B cell (primary cell): ENCODE data around the gene TXLNA. TPM values are rescaled to one million over a fixed set of nuclear protein-coding genes. Genes with fewer than 3 reads are reported as not detected.

ENCODE experiments used
- ATAC-seq: fragments of 200-7000 bp; cut with Tn5 transposase; one replicate; pipeline ENCODE4 v1.10.0; 2021; ENCODE audit warnings: low read depth, mild to moderate bottlenecking, moderate number of reproducible peaks, moderate library complexity
- CTCF ChIA-PET: fragments of 350-600 bp; sonication (Branson Sonifier 250); formaldehyde crosslinking; loops from one replicate; lab custom pipeline; 2021; ENCODE audit warnings: antibody characterized with exemption, inconsistent platforms; lab: Charles Lee
- POLR2A ChIA-PET: fragments of 350-600 bp; sonication (Branson Sonifier 250); formaldehyde crosslinking; loops from one replicate; lab custom pipeline; 2021; ENCODE audit warnings: antibody characterized with exemption; lab: Charles Lee
- DNase-seq: peaks from one replicate; pipeline ENCODE4 v3.0.0; 2013
- H2AFZ ChIP-seq: 2 replicates; pipeline ENCODE4 v1.6.1; 2012; ENCODE audit warnings: mild to moderate bottlenecking, low read depth, low read length; ENCODE audit not compliant: insufficient read depth, poor library complexity, severe bottlenecking
- H3K27ac ChIP-seq, 2 donors: 1 replicate in 1 of 2; 2 replicates in 1 of 2; pipeline ENCODE4 v1.5.1; 2012 to 2013; ENCODE audit warnings: low read length in 2 of 2, mild to moderate bottlenecking in 2 of 2, moderate library complexity in 1 of 2
- H3K27me3 ChIP-seq, 4 experiments: fragments of 200-600 bp in 1 of 4; sonication (generic) in 1 of 4; replicated peaks in 1 of 4; 1 replicate in 2 of 4; 2 replicates in 2 of 4; pipeline versions ENCODE4 v1.6.1 to v1.7.0; 2013 to 2016; ENCODE audit warnings: low read length in 3 of 4, mild to moderate bottlenecking in 2 of 4, mixed read lengths in 1 of 4, moderate library complexity in 1 of 4; ENCODE audit not compliant: insufficient read depth in 4 of 4, control insufficient read depth in 3 of 4; ENCODE audit errors: control extremely low read depth in 1 of 4
- H3K36me3 ChIP-seq, 2 experiments: replicated peaks in 1 of 2; 1 replicate in 1 of 2; 2 replicates in 1 of 2; pipeline versions ENCODE4 v1.6.1 to v1.7.1; 2013; ENCODE audit warnings: low read length in 1 of 2; ENCODE audit not compliant: insufficient read depth in 2 of 2, control insufficient read depth in 1 of 2; ENCODE audit errors: control extremely low read depth in 1 of 2, extremely low read depth in 1 of 2
- H3K4me1 ChIP-seq, 2 donors: fragments of 200-600 bp in 1 of 2; sonication (generic) in 1 of 2; 1 replicate in 1 of 2; 2 replicates in 1 of 2; pipeline versions ENCODE4 v1.5.1 to v1.6.1; 2013 to 2017; ENCODE audit warnings: low read length in 2 of 2; ENCODE audit not compliant: control insufficient read depth in 2 of 2, insufficient read depth in 2 of 2
- H3K4me2 ChIP-seq: replicated peaks from 2 replicates; pipeline ENCODE3; 2012; ENCODE audit warnings: mild to moderate bottlenecking, low read depth, low read length; ENCODE audit not compliant: poor library complexity, severe bottlenecking
- H3K4me3 ChIP-seq, 5 experiments: fragments of 200-600 bp in 1 of 5; sonication (generic) in 1 of 5; 1 replicate in 3 of 5; 2 replicates in 2 of 5; pipeline versions ENCODE4 v1.5.1 to v1.7.0; 2011 to 2016; ENCODE audit warnings: low read length in 4 of 5, mild to moderate bottlenecking in 4 of 5, low read depth in 2 of 5, control low read depth in 1 of 5, moderate library complexity in 1 of 5; ENCODE audit not compliant: insufficient read depth in 1 of 5; ENCODE audit errors: control extremely low read depth in 1 of 5, extremely low read depth in 1 of 5
- H3K79me2 ChIP-seq: fragments of 200-600 bp; sonication (generic); one replicate; pipeline ENCODE4 v1.6.0; 2016; ENCODE audit warnings: low read length; ENCODE audit not compliant: control insufficient read depth, insufficient read depth
- H3K9ac ChIP-seq: fragments of 200-600 bp; sonication (generic); 2 replicates; pipeline ENCODE4 v1.6.1; 2017; ENCODE audit warnings: mild to moderate bottlenecking, low read length, moderate library complexity
- H3K9me3 ChIP-seq, 3 donors: one replicate each; pipeline versions ENCODE4 v1.6.1 to v1.7.1; 2013; ENCODE audit warnings: low read length in 2 of 3; ENCODE audit not compliant: control insufficient read depth in 2 of 3, insufficient read depth in 1 of 3; ENCODE audit errors: control extremely low read depth in 1 of 3
- H4K20me1 ChIP-seq: 2 replicates; pipeline ENCODE4 v1.6.0; 2012; ENCODE audit warnings: mild to moderate bottlenecking, low read length; ENCODE audit not compliant: insufficient read depth, control insufficient read depth, poor library complexity, severe bottlenecking
- H3K27ac Mint-ChIP-seq: one replicate; pipeline ENCODE4 v1.8.0; 2021; ENCODE audit warnings: mixed read lengths
- H3K27me3 Mint-ChIP-seq: one replicate; pipeline ENCODE4 v1.8.0; 2021; ENCODE audit warnings: mixed read lengths
- H3K4me1 Mint-ChIP-seq: one replicate; pipeline ENCODE4 v1.8.0; 2021; ENCODE audit warnings: mixed read lengths
- H3K4me3 Mint-ChIP-seq: one replicate; pipeline ENCODE4 v1.8.0; 2021; ENCODE audit warnings: mixed read lengths
- H3K9me3 Mint-ChIP-seq: one replicate; pipeline ENCODE4 v1.8.0; 2022; ENCODE audit warnings: mixed read lengths; ENCODE audit not compliant: insufficient read depth
- EZH2 ChIP-seq: IDR thresholded peaks from 2 replicates; pipeline ENCODE4 v1.6.1; 2012; ENCODE audit warnings: borderline replicate concordance, low read depth, mild to moderate bottlenecking, moderate library complexity, low read length; ENCODE audit not compliant: insufficient read depth, poor library complexity, severe bottlenecking
- WGBS: methylation state at CpG from one replicate; pipeline ENCODE4 v1.1.5; 2013; ENCODE audit warnings: missing lambda C conversion rate; ENCODE audit not compliant: insufficient coverage; 5-methylcytosine and 5-hydroxymethylcytosine counted together
- intact Hi-C: fragments of 100-400 bp; cut with micrococcal nuclease; formaldehyde crosslinking; loops from one replicate; pipeline ENCODE4 v1.10.0; 2022
- polyA plus RNA-seq: library from polyadenylated mRNA; depleted of rRNA; stranded (reverse); fragments of >200 nt; gene quantifications from 2 replicates; pipeline ENCODE4 v1.2.3, GENCODE V29; 2012
- total RNA-seq, 2 donors: library from RNA; stranded (reverse); fragments of 120-200 nt in 1 of 2; gene quantifications; 1 replicate in 1 of 2; 2 replicates in 1 of 2; pipeline versions ENCODE4 v1.2.3 to v1.2.4, GENCODE V29; 2013 to 2022
- TF ChIP-seq, protein P1 (sequence below): fragments of 200-600 bp; IDR thresholded peaks from one replicate; pipeline ENCODE4 v1.8.0; 2022; ENCODE audit warnings: antibody characterized with exemption, mild to moderate bottlenecking

TXLNA gene
- total and polyA plus RNA-seq, 2 donors (not counting 1 experiment from before 2014, with no cell fraction given) = 23.0 to 38.3 TPM

DNA sequence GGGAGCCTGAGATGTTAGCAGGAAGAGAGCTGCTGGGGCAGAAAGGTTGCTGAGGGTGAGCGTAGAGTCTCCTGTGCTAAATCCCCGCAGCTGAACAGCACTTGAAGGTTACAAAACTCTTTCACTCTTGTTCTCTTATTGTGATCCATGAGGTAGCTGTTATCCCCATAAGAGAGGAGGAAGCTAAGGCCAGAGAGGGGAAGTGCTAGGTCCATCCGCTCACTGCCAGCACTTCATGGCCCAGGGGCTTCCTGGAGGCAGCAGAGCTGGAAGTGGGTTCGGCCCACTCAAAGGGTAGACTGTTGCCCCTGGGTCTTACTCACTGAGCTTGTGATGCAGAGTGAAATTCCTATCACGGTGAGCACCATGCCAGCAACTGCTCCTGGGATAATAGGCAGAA is 37.1 kb downstream of the TXLNA start:
- no peak for DNase-seq
- CTCF ChIA-PET = interaction anchor here (0.6 to 3.6 kb wide), 36 partner anchors 10 to 303 kb away, joined by 3 to 49 read pairs (median 7); partner anchors contain the start of genes BSDC1, CCDC28B, FAM167B and HDAC1

DNA sequence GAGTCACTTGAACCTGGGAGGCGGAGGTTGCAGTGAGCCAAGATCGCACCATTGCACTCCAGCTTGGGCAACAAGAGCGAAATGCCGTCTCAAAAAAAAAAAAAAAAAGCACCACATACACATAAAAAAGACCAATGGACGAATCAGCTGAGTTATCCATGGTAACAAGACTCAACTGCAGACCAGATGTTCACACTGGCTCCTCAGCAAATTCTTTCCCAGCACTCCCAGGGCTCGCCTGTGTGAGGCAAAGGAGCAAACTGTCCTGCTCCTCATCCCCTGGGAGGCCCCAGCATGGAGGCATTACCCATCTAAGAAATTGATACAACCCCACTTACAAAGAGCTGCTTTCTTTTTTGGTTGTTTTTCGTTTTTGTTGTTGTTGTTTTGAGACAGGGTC is 39.5 kb downstream of the TXLNA start:
- WGBS = 100% methylated on average over 2 of the region's 7 CpGs
- Mint-ChIP-seq H3K4me3 (no peak overlapping the region), H3K27me3 (no peaks in the 10 kb centered on the region), H3K27ac (no peak overlapping the region), H3K4me1 (peaks cover 43% of the 10 kb centered on the region), H3K9me3 (no peaks in the 10 kb centered on the region)
- H3K36me3 ChIP-seq = peaks cover 3 to 36% of the 10 kb centered on the region in 2 experiments
- peaks cover 6% of the 10 kb centered on the region for H4K20me1 ChIP-seq
- DNase-seq (no peak), ATAC-seq (no peak)
- peaks cover 53% of the 10 kb centered on the region for H3K79me2 ChIP-seq
- no peak overlapping the region for H3K9ac ChIP-seq
- intact Hi-C loops = no loop called here
- TF ChIP-seq EZH2 = no peak
- TF ChIP-seq, protein P1, sequence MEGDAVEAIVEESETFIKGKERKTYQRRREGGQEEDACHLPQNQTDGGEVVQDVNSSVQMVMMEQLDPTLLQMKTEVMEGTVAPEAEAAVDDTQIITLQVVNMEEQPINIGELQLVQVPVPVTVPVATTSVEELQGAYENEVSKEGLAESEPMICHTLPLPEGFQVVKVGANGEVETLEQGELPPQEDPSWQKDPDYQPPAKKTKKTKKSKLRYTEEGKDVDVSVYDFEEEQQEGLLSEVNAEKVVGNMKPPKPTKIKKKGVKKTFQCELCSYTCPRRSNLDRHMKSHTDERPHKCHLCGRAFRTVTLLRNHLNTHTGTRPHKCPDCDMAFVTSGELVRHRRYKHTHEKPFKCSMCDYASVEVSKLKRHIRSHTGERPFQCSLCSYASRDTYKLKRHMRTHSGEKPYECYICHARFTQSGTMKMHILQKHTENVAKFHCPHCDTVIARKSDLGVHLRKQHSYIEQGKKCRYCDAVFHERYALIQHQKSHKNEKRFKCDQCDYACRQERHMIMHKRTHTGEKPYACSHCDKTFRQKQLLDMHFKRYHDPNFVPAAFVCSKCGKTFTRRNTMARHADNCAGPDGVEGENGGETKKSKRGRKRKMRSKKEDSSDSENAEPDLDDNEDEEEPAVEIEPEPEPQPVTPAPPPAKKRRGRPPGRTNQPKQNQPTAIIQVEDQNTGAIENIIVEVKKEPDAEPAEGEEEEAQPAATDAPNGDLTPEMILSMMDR = no peak
- H3K4me3 ChIP-seq = no peak overlapping the region
- no peaks in the 10 kb centered on the region for H3K27me3 ChIP-seq
- no peak overlapping the region for H3K27ac ChIP-seq
- POLR2A ChIA-PET = interaction anchor here (1.4 kb wide), 1 partner anchor 18 kb away, joined by 3 read pairs; the partner anchor contains the start of gene CCDC28B
- H3K4me2 ChIP-seq = no peak overlapping the region
- H3K9me3 ChIP-seq = no peaks in the 10 kb centered on the region
- H3K4me1 ChIP-seq = peaks cover 28 to 37% of the 10 kb centered on the region in 2 donors
- H2AFZ ChIP-seq = no peak overlapping the region
- CTCF ChIA-PET = interaction anchor here (1.0 to 2.0 kb wide), 2 partner anchors 24 to 103 kb away, joined by 3 to 5 read pairs; no protein-coding TSS in a partner anchor

More for the DNA sequence above, 37.1 kb downstream of the TXLNA start:
- Histone ChIP-seq H3K36me3 (peaks cover 3 to 30% of the 10 kb centered on the region in 2 experiments), H3K4me3 (no peak overlapping the region), H4K20me1 (no peaks in the 10 kb centered on the region), H3K27me3 (no peaks in the 10 kb centered on the region), H2AFZ (no peak overlapping the region), H3K9ac (no peak overlapping the region), H3K4me1 (peaks cover 13 to 20% of the 10 kb centered on the region in 2 donors), H3K27ac (no peak overlapping the region), H3K9me3 (no peaks in the 10 kb centered on the region), H3K79me2 (peaks cover 28% of the 10 kb centered on the region), H3K4me2 (no peak overlapping the region)
- POLR2A ChIA-PET = interaction anchor here (0.6 kb wide), 1 partner anchor 21 kb away, joined by 5 read pairs; no protein-coding TSS in a partner anchor
- Mint-ChIP-seq H3K9me3 (no peaks in the 10 kb centered on the region), H3K27ac (no peak overlapping the region), H3K27me3 (no peaks in the 10 kb centered on the region), H3K4me1 (peaks cover 20% of the 10 kb centered on the region), H3K4me3 (no peak overlapping the region)
- intact Hi-C loops = no loop called here
- TF ChIP-seq, protein P1 = no peak
- TF ChIP-seq EZH2 = no peak
- no peak for ATAC-seq
- whole genome bisulfite sequencing = 98% methylated on average over 4 of the region's 5 CpGs
